H1 (cell line): ENCODE data around the gene ACY1. TPM values are rescaled to one million over a fixed set of nuclear protein-coding genes. Genes with fewer than 3 reads are reported as not detected.

Source experiments
- MAX ChIP-seq: IDR thresholded peaks from 2 replicates; pipeline ENCODE4 v1.6.1; 2012; ENCODE audit warnings: inconsistent platforms
- polyA plus RNA-seq, 7 experiments: library from polyadenylated mRNA; depleted of rRNA in 3 of 7; stranded (reverse) in 5 of 7; unstranded in 2 of 7; fragments of >200 nt in 5 of 7; fragments of 200-250 nt in 2 of 7; gene quantifications; 1 replicate in 5 of 7; 2 replicates in 1 of 7; 4 replicates in 1 of 7; pipeline versions ENCODE4 v1.2.1 to v1.2.3, GENCODE V29; 2011 to 2013; ENCODE audit warnings: missing spikeins in 2 of 7, mixed read lengths in 2 of 7
- total RNA-seq: library from RNA; stranded (reverse); fragmentation: NEBNext Ultra II Directional; extraction: Animal tissue kit (Norgen Biotek cat#: 25700); gene quantifications from 2 replicates; pipeline ENCODE4 v1.2.1, GENCODE V29; 2021

Gene ACY1
- total and polyA plus RNA-seq, 2 of the 8 experiments (the other 6 are each of a cell fraction or from before 2014, with no cell fraction given): 48.3 to 113 TPM

GRCh38 chr3:52024765-52025452 lies 41.6 kb downstream of the ACY1 start (continued):
- no peak for TF ChIP-seq MAX
